ENCODE measurements around the gene CWC27.

DNA sequence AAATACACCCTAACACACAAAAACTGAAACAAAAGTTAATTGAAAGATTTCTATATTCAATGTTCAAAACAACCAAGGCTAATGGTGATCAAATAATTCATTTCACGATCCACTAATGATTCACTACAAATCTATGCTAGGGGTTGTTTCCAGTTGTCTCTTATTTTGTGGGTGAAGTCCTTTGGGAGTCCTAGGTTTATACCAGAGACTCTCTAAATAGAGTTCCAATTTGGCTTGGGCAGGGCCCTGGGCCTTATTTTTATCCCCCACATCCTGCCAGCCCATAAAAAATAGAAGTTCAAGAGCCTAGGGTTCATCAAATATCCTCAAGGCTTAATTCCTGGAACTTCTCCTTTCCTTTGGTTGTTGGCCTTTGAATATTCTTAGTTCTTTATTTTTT is 26.3 kb upstream of the CWC27 start:
- TF ChIP-seq EZH2phosphoT487 (IDR thresholded peaks at IDR 0.05; ENCODE audit: borderline replicate concordance, low read length) = no peak
- TF ChIP-seq, protein P1, sequence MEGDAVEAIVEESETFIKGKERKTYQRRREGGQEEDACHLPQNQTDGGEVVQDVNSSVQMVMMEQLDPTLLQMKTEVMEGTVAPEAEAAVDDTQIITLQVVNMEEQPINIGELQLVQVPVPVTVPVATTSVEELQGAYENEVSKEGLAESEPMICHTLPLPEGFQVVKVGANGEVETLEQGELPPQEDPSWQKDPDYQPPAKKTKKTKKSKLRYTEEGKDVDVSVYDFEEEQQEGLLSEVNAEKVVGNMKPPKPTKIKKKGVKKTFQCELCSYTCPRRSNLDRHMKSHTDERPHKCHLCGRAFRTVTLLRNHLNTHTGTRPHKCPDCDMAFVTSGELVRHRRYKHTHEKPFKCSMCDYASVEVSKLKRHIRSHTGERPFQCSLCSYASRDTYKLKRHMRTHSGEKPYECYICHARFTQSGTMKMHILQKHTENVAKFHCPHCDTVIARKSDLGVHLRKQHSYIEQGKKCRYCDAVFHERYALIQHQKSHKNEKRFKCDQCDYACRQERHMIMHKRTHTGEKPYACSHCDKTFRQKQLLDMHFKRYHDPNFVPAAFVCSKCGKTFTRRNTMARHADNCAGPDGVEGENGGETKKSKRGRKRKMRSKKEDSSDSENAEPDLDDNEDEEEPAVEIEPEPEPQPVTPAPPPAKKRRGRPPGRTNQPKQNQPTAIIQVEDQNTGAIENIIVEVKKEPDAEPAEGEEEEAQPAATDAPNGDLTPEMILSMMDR (conservative IDR thresholded peaks at IDR 0.05; ENCODE audit: low read depth, low read length) = no peak
- no peak for TF ChIP-seq EZH2 (IDR thresholded peaks at IDR 0.05; ENCODE audit: low read length, unreplicated experiment)

All from PC-3 (cell line).